ENCODE measurements around the gene POLR1G.

POLR1G gene, protein sequence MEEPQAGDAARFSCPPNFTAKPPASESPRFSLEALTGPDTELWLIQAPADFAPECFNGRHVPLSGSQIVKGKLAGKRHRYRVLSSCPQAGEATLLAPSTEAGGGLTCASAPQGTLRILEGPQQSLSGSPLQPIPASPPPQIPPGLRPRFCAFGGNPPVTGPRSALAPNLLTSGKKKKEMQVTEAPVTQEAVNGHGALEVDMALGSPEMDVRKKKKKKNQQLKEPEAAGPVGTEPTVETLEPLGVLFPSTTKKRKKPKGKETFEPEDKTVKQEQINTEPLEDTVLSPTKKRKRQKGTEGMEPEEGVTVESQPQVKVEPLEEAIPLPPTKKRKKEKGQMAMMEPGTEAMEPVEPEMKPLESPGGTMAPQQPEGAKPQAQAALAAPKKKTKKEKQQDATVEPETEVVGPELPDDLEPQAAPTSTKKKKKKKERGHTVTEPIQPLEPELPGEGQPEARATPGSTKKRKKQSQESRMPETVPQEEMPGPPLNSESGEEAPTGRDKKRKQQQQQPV

DNA sequence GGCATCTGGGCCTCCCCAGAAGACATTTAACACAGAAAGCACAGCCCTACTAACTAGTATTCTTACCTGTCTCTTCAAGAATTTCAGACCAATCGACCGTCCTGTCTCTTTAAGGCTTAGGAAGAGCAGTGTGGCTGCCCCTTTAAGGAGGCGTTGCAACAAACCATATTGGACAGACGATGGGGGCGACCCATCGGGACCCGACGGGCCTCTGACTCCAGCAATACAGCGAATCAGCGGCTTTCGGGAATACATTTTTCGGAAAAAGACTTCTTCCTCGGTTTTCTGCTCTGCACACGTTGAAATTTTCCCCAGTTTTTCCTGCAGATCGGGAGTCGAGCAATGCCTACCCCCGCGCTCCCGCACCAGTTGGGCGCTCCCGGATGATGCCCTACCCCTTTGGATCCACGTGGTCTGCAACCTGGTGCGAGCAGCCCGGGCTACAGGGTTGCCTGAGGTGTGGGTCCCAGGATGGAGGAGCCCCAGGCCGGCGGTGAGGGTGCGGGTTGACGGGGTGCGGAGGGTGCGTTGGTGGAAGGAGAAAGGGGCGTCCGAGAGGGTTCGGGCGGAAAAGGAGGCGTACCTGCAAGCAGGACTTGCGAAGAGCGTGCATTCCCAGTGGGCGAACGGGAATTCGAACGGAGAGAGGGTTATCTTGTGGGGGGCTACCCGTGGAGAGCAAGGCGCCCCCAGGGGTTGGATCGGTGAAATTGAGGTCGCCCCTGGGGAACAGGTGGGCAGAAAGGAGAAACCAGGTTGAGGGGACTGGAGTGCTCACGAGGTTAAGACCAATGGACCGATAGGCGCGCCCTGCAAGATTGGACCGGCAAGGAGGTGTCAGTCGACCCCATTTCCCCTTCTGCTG lies at the start of gene POLR1G:
Gene POLR1G (plus strand): TSS at position 419 of the 865 bp plus-strand sequence. CDS start 53 bp downstream, at position 472.
- DNase-seq, result peak; percentile 19 to 79

DNA sequence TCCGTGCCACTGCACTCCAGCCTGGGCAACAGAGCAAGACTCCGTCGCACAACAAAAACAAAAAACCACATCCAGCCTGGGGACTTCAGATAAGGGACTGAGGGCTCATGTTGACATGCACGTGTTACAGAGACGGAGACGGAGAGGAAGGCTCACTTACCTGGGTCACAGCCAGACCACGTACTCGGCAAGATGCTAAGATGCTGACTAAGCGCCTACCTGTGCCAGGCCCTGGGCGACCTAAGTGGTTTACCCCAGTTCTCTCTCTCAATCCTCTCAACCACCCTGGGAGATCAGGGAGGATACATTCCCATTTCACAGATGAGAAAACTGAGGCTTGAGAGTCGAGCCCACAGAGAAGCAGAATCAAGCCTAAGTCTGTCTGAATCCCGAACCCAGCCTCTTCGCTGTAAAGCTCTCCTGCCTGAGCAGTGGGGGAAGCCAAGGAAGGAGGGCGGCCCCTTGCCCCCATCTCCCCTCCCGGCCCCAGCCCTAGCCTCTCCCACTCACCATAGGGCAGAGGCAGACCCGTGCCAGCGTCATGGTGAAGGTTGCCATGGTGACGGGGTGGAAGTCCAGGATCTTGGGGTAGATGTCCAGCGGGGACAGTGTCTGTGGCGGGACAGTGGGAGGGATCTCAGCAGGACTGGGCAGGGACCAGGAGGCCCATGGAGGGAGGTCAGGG lies 49.5 kb upstream of the POLR1G start:
- no peak for DNase-seq

DNA sequence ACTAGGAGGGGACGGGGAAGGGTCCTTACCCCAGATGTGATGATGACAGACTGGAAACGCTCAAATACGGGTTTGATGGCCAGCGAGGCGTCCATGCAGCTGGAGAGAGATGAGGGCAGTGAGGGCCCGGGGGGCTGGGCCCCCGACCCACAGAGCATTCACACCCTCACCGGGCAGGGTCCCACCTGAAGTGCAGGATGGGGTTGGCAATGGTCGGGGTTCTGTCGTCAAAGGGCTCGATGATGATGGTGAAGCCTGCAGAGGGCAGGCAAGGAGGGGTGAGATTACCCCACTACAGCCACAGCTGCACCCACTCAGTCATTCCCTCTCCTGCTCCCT lies 49.0 kb upstream of the POLR1G start:
- DNase-seq, result no peak

DNA sequence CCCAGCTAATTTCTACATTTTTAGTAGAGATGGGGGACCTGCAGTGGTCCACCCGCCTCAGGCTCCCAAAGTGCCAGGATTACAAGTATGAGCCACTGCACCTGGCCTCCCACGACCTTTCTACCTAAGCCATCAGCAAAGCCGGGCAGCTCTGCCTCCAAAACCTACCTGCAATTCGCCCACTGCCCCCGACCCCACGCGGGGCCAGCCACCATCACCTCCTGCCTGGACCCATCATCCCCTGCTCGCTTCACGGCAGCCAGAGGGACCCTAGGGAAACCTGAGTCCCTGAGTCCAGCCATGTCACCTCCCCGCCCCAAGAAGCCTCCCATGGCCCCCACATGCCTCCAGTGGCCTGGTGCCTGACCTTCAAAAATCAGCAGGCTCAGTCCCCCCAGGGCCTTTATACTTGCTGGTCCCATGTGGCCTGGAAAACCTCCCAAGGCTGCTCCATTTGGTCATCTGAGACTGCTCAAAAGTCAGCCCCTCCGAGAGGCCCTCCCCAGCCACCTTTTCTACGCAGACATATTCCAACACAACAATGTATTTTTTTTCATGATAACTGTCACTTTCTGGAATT lies 48.1 kb upstream of the POLR1G start:
- DNase-seq, result no peak

DNA sequence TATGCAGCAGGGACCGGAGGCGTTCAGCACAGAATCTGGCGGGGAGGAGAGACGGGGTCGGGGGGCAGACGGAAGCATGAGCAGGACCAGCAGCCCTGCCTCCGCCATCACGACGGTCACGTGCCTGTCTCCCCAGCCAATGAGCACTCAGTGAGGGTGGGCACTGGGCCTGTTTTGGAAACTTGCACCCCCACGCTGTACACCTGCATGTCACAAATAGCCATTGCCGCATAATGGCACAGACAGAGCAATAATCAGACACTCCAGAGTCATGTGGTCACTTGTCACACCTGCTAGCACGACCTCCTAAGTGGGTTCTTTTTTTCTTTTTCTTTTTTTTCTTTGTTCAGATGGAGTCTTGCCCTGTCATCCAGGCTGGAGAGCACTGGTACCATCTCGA lies 44.8 kb upstream of the POLR1G start:
- no peak for DNase-seq

DNA sequence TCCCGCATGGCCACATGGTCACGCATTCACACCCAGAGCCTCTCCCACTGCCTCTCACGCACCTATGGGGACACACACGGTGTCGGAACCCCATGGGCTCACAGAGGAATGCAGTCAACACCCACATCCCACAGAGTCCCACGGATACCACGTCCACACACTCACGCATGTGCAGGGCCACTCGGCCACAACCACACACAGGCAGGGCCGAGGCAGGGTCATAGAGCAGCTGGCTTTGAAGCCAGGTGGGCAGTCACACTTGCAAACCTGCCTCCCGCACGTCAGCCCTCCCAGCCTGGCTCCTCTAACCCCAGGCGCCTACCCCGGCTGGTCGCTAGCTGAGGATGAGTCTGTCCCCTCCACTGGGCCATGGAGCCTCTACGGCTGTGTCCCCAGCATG lies 44.2 kb upstream of the POLR1G start:
- DNase-seq, result no peak

DNA sequence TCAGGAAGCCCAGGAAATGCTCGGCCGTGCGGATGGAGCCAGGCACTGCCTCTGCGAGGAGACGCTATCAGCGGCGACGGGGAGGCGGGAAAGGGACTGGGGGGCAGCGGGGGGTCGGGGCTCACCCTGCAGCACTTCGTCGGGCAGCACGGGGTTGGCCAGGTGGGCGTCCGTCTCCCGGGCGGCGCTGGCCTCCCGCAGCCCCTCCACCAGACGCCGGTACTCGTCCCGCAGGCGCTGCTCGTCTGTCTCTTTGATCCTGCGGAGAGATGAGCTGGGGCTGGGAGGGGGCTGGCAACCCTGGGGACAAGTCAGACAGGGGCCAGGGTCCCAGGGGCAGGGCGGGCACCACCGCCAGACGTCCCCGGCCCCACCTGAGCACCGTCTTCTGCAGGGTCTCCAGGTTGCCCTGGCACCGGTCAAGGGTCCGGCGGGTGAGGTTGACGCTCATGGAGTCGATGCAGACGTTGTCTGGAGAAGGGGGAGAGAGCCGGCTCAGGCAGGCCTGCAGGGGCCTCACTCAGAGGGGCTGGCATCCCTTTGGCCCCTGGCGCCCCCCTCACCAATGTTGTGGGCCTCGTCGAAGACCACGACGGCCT lies 42.5 kb upstream of the POLR1G start:
- DNase-seq, result no peak

DNA sequence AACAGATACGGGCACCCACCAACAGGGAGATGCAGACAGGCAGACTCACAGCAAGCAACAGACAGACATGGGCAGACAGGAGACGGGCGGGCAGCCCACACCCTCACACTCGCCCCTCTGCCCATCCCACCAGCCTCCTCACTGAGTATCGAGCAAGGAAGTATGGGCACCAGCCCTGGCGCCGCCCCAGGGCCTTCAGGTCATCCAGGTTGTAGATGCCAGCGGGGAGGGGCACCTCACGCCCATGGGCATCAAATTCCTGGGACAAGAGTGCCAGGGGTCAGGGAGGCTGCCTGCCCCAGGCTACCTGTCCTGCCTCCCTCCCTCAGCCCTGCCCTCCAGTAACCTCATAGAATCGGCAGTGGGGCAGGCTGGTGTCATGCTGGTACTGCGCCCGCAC lies 41.7 kb upstream of the POLR1G start:
- no peak for DNase-seq

DNA sequence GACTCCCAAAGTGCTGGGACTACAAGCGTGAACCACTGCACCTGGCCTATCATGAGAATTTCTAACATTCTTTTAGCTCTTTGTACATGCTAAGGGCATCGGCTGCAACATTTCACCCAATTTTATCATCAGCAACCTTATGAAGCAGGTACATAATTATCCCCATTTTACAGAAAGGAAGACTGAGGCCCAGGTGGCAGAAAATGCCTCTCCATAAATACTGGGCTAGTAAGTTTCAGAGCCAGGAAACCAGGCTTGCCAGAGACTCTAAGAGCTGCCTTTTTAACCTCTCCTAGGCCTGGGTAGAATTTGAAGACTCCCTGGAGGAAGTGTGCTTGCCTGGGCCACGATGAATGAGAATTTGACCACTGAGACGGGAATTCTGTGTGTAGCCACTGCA lies 38.3 kb upstream of the POLR1G start:
- no peak for DNase-seq

DNA sequence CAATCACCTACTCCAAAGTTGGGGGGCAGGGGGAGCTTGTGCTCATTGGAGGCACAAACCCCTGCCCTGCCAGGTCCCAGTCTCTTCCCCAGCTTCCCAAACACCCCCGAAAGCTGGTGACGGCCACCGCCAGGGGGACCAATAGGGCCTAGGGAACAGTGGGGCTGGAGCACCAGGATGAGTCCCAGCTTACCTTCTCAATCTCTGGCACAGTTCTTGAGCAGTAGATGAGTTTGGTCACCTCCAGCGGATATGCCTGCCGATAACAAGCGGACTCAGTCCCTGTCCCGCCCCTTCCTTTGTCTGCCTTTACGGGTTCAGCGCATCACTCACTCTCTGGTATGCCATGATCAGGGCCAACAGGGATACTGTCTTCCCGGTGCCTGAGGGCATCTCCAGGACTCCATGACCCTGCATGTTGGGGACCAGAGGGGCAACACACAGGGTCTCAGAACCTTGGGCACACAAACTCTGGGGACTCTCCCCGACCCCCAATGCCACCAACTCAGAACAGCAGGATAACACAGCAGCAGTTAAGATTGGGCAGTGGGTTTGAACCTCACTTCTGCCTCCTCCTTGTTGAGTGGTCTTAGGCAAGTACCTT lies 37.6 kb upstream of the POLR1G start:
- no peak for DNase-seq

DNA sequence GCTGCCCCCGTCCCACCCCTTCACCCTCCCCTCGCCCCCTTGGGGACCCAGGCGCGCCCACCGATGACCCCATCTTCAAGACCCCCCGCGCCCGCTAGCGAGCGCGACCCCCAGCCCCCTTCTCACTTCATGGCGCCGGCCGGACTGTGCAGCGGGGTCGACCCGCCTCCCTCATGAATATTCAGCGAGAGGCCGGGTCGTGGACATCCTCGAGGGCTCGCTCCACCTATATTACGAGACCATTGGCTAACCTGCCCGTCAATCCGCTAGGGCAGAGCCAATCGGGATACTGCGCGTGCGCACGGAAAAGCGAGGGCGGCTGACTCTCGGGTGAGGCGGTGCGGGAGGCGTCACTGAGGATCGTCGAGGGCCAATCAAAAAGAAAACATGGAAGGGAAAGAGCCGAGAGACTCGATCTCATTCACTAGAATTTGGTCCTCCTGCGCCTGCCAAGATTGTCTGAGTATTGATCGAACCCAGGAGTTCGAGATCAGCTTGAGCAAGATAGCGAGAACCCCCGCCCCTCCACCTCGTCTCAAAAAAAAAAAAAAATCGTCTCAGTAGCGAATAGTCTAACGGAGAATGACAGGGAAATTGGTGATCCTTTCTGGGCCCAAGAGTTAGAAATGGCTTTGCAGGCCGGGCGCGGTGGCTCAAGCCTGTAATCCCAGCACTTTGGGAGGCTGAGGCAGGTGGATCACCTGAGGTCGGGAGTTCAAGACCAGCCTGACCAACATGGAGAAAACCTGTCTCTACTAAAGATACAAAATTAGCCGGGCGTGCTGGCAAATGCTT lies 35.8 kb upstream of the POLR1G start, which contains the start of gene ERCC2:
Gene ERCC2 (minus strand): TSS at position 164 of the 795 bp plus-strand sequence. CDS start 33 bp downstream, at position 131.
- DNase-seq, result peak; percentile 85 to 96

DNA sequence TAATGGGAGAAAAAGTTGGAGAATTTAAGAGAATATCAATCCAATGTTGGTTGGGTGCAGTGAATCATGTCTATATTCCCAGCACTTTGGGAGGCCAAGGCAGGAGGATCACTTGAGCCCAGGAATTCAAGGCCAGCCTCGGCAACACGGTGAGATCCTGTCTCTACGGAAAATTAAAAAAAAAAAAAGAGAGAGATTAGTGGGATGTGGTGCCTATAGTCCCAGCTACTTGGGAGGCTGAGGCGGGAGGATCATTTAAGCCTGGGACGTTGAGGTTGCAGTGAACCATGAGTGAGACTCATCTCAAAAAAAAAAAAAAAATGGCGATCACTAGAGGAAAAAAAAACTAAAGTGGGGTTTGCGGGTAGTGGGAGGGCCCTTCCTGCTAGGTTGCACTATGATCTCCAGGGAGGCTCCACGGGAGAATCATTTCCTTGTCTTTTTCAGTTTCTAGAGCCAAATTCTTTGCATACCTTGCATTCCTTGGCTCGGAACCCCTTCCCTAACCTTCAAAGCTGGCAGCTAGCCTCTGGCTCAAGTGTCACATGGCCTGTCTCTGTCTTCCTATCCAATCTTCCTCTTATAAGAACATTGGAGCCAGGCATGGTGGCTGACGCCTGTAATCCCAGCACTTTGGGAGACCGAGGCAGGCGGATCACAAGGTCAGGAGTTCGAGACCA lies 30.3 kb upstream of the POLR1G start:
- no peak for DNase-seq

DNA sequence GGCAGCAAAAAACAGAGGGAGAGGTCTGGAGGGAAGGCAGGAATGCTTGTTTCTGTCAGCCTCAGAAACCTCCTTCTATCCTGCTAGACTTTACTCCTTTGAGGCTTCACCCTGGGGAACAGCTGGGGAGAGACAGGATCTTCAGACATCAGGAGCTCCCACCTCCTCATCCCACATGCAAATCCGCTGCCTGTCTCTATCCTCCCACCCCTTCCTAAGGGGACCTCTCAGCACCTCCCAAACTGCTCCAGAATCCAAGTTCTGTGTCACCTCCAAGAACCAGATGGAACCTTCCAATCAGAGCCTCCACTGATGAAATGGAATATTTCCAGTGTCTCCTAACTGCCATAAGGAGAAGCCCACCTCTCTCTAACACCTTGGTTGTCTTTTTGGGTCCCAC lies 26.3 kb upstream of the POLR1G start:
- DNase-seq, result no peak

DNA sequence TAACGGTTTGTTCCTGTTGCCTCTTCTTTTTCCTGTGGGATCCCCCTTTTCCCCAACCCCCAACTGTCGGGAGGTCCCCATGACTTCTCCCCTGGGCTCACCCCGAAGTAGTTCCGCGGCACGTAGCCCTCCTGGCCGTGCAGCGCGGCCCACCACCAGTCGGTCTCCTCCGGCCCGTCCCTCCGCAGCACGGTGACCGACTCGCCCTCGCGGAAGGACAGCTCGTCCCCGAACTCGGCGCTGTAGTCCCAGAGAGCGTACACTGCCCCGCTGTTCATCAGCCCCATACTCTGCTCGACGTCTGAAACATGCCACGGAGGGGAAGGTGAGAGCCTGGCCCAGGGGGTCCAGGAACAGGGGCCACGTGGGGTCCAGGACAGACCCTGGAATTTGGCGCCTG lies 24.0 kb upstream of the POLR1G start:
- DNase-seq, result no peak

DNA sequence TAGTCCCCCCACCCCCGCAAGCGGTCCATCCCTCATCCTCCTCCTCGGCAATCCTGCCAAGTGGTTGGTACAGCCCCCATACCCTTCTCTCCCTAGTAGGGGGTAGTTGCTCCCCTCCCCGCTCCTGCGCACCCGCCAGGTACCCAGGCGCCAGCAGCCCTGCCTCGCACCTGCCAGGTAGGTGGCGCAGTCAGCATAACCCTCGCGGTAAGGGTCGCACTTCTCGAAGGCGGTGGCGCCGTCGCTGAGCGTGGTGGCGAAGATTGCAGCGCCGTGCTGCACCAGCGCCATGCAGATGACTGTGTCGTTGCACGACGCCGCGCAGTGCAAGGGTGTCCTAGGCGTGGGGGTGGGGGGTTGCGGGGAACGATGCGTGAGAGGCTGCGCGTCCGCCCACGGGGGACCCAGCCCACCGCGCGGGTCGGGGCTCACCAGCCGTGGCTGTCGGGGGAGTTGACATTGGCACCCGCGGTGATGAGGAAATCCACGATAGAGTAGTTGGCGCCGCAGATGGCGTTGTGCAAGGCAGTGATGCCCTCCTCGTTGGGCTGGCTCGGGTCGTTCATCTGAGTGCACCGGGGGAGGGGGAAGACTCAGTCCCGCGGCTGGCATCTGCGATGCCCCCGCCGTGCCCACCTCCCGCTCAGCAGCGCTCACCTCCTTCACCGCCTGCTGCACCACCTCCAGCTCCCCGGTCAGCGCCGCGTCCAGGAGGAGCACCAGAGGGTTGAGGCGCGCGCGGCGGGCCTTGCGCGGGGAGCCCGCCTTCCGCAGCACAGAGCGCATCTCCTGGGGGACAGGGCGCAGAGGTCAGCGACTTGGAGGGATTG lies 20.8 kb upstream of the POLR1G start:
- DNase-seq, result no peak

DNA sequence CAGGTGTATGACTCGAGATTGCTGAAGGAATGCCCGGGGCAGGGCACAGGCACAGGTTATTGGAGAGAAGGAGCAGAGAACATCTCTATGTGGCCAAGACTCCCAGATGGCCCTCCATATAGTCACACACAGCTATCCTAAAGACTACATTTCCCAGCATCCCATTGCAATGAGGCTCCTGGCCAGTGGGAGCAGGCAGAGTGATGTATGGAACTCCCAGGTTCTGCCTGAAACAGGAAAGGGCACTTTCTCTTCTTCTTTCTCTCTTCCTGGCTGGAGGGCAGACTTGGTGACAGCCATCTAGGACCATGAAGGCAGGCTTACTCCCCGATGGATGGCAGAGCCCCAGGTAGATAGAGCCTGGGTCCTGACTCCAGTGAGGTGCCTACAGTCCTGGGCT lies 15.1 kb upstream of the POLR1G start:
- DNase-seq, result no peak

DNA sequence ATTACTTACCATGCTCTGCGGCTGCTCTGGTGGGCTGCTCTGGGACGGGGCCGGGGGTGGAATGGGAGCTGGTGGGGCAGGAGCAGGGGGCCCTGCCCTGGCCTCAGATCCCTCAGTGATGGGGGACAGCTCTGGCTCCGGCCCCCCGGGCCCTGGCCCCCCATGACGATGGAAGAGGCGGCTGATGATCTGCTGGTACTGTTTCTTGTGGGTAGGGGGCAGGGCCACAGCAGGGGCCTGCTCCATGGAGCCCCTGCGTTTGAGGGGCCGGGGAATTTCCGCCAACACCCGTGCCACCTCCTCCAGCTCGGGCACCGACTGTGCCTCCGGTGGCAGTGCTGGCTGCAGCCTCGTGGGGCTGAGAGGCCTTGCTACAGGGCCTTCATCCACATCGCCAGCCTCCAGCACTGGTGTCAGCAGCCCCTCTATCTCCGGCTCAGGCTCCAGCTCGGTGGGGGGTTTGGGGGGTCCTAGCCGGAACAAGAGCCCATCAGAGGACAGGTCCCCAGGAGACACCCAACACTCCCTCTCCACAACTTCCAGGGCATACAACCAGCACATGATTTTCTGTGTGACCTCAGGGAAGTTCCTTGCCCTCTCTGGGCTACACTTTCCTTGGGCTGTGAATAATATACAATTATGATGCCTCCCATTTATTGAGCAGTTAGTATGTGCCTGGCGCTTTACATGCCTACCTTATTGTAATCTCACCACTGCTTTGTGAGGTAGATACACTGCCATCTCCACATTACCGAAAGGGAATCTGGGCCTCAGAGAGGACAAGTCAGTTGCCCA lies 14.4 kb upstream of the POLR1G start:
- no peak for DNase-seq

DNA sequence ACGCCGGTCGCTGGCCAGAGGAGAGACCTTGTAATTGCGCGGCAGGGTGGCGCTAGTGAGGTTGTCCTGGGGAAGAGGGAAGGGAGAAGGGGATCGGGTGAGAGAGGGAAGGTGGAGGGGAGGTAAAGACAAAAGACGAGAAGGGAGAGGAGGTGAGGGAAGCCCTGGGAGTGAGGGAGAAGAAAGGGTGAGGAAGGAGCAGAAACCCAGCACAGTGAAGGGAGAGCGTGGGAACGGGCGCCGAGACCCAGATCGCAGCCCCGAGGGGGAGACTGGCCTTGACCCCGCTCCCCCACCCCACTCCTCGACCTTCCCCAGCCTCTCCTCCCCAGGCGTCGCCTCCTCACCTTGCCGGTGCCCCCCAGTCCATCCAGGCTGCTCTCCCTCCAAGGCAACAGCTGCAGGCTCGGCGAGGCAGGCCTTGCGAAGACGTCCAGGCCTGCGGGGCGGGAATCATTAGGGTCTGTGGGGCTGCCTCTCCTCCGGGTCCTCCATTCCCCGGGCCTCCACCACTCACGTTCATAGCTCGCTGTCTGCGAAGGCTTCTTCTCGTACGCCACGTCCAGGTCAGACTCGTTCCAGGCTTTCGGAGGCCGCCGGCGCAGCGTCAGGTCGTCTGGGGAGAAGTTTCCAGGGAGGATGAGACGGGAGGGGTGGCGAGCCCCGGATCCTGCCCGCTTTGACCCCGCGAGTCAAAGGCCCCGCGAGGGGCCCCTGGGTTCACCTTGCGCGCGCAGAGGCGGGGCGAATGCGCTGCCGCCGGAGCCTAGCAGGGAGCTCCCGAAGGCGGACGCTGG lies 10.4 kb upstream of the POLR1G start:
- DNase-seq, result no peak
